IPS DF 6.9 (cell line): ENCODE data around the gene PSD4.
A peak's percentile ranks its signal among the peaks of the same experiment; 100 is the strongest.

ENCODE experiments used
- DNase-seq: peaks from one replicate; pipeline ENCODE4 v3.0.0-alpha.2; 2013; ENCODE audit warnings: low read depth, low spot score
- H3K27ac ChIP-seq: one replicate; pipeline ENCODE4 v1.5.1; 2013; ENCODE audit warnings: low read length, control low read depth
- H3K27me3 ChIP-seq: 2 replicates; pipeline ENCODE4 v1.6.1; 2013; ENCODE audit warnings: mild to moderate bottlenecking, low read length; ENCODE audit not compliant: control insufficient read depth, insufficient read depth
- H3K36me3 ChIP-seq: 2 replicates; pipeline ENCODE4 v1.6.1; 2013; ENCODE audit warnings: low read length; ENCODE audit not compliant: control insufficient read depth, insufficient read depth
- H3K4me1 ChIP-seq: 2 replicates; pipeline ENCODE4 v1.6.1; 2013; ENCODE audit warnings: low read length; ENCODE audit not compliant: control insufficient read depth, insufficient read depth
- H3K4me3 ChIP-seq: 2 replicates; pipeline ENCODE4 v1.5.1; 2013; ENCODE audit warnings: mild to moderate bottlenecking, low read length
- H3K9me3 ChIP-seq: 2 replicates; pipeline ENCODE4 v1.6.1; 2013; ENCODE audit warnings: low read length, inconsistent platforms; ENCODE audit not compliant: control insufficient read depth, insufficient read depth
- WGBS: extraction: QIAGEN DNeasy Blood & Tissue Kit; methylation state at CpG from one replicate; pipeline ENCODE4 v1.1.7; 2013; ENCODE audit warnings: mixed read lengths, missing lambda C conversion rate; ENCODE audit not compliant: insufficient read length, insufficient coverage; 5-methylcytosine and 5-hydroxymethylcytosine counted together

The PSD4 gene

DNA sequence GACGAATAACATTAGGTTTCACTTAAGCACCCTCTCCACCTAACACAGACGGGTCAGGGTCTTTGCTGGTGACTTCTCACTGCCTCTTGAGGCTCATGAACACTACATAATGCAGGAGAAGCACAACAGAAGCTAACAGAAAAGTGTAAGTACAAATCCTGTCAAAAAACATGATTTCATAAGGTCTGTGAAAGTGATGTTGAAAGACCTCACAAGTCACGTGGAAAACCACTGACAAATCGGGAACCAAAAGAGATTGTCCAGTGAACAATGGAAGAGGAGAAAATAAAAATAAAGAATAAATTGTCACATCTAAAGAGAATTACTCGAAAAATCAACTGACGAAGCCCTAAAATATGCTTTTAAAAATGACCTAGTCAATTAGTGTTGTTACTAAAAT is 14.0 kb downstream of the PSD4 start:
- no peaks in the 10 kb centered on the region for H3K4me1 ChIP-seq
- no peaks in the 10 kb centered on the region for H3K27me3 ChIP-seq
- no peak overlapping the region for H3K27ac ChIP-seq
- no peak for DNase-seq
- H3K4me3 ChIP-seq = no peak overlapping the region
- no peaks in the 10 kb centered on the region for H3K36me3 ChIP-seq
- H3K9me3 ChIP-seq = no peaks in the 10 kb centered on the region
- no CpG with 5 or more reads among the region's 6 CpGs for WGBS

DNA sequence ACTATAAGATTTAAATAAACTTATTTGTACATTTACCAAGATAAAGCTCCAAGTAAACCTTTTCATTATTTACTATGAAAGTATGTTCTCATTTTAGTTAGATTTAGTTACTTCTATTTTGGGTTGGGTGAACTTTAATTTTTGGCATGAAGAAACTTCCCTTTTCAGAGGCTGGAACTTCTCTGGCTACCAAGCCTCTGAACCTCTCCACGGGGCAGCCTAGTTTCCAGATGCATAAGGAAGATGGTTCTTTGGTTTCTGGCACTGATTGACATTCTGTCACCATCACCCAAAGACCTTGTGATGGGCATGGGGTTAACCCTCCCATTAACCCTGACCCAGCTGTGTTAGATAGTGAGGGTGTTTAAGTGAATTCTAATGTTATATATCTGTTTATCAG is 17.1 kb downstream of the PSD4 start:
- no peak for DNase-seq
- Histone ChIP-seq H3K4me1 (no peaks in the 10 kb centered on the region), H3K9me3 (no peaks in the 10 kb centered on the region), H3K27me3 (no peaks in the 10 kb centered on the region), H3K36me3 (no peaks in the 10 kb centered on the region), H3K27ac (no peak overlapping the region), H3K4me3 (no peak overlapping the region)
- WGBS = no CpG with 5 or more reads among the region's 1 CpG

DNA sequence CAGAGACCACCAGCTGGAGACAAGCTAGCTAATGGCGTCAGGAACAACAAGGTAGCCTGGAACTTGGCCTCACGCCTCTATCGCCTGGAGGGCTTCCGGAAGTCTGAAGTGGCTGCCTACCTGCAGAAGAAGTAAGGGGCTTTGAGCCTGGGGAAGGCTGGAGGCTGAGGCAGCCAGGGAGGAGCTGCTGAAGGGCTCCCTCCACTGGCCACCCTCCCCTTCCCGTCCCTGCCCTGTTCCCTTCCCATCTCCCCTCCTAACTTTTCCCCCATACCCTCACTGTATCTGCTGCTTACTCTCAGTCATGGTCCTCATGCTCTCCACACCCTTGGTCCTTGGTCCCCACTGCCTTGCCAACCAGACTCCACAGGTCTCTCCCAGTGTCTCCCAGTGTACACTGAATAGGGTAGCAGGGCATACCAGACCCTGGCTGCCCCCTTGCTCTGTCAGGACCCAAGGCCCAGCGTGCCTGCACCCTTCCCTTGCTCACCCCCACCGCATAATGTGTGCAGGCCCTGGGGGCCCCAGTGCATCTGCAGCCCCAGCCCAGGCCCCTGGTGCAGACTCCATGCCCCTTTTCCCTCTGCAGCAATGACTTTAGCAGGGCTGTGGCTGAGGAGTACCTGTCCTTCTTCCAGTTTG is 18.8 kb downstream of the PSD4 start:
- no CpG with 5 or more reads among the region's 7 CpGs for WGBS
- Histone ChIP-seq H3K27ac (no peak overlapping the region), H3K9me3 (no peaks in the 10 kb centered on the region), H3K27me3 (no peaks in the 10 kb centered on the region), H3K4me3 (no peak overlapping the region), H3K4me1 (no peaks in the 10 kb centered on the region), H3K36me3 (no peaks in the 10 kb centered on the region)
- no peak for DNase-seq

DNA sequence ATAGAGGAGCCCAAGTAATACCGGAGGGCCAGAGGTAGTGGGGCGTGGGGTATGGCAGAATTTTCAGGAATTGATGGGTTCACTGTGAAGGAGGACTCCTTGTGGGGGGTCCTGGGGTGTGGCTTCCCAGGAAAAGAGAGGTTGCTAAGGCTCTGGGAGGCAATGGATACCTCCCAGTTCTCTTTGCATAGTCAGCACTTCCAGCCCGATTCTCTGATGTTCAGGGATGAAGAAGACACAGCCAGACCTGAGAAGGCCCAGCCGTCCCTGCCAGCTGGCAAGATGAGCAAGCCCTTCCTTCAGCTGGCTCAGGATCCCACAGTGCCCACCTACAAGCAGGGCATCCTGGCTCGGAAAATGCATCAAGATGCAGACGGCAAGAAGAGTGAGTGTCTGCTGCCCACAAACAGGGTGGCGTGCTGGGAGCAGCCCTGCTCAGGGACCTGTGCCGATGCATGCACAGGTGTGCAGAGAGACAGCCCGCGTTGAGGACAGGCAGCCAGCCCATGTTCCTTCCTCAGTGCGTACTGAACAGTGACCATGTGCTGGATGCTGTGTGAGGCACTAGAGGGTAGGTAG is 22.2 kb downstream of the PSD4 start:
- Histone ChIP-seq H3K9me3 (no peaks in the 10 kb centered on the region), H3K4me1 (peaks cover 3% of the 10 kb centered on the region; the same call in 1 of the 2 replicates), H3K27me3 (no peaks in the 10 kb centered on the region), H3K27ac (no peak overlapping the region), H3K36me3 (no peaks in the 10 kb centered on the region), H3K4me3 (no peak overlapping the region)
- WGBS = no CpG with 5 or more reads among the region's 11 CpGs
- no peak for DNase-seq

DNA sequence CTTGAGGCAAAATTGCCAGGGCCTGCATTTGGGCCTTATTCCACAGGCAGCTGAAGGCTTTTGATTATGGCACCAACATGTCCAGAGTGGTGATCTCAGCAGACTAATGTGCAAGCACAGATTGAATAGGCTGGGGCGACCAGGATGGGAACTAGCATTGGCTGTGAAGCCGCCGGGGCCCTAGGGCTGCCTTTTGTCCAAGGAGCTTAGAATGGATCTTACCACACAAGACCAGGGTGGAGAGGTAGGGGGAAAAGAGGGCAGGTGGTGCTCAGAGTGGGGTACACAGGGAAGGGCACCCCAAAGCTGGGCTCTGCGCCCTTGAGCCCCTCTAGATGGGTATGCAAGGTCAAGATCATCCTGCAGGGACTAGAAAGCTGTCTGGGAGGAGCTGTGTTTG is 23.1 kb downstream of the PSD4 start:
- Histone ChIP-seq H3K36me3 (no peaks in the 10 kb centered on the region), H3K27me3 (no peaks in the 10 kb centered on the region), H3K4me1 (peaks cover 3% of the 10 kb centered on the region; the same call in 1 of the 2 replicates), H3K4me3 (no peak overlapping the region), H3K27ac (no peak overlapping the region), H3K9me3 (no peaks in the 10 kb centered on the region)
- no CpG with 5 or more reads among the region's 4 CpGs for WGBS
- DNase-seq = no peak

DNA sequence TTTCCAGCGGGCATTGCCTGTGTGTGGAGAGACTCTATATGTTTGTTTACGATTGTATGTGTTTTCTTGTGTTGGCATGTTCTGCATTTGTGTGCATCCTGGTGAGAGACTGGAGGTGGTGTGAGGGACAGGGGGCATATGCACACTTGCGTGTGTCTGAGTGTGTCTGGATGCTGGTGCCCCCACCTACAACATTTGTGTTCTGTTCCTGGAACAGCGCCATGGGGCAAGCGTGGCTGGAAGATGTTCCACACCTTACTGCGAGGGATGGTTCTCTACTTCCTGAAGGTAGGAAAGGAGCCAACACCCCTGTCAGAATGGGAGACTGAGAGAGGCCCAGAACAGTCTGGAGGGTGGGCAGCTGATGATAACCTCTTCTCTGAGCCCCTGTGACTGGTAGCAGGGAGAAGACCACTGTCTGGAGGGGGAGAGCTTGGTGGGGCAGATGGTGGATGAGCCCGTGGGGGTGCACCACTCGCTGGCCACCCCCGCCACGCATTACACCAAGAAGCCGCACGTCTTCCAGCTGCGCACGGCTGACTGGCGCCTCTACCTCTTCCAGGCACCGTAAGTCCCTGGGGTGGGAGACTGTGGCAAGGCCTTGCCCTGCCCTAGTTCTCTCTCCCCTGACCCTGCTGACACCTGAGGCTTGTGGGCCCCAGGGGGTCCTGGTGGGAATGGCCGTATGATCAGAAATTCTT is 23.7 kb downstream of the PSD4 start:
- no CpG with 5 or more reads among the region's 17 CpGs for WGBS
- Histone ChIP-seq H3K4me3 (no peak overlapping the region), H3K4me1 (peaks cover 3% of the 10 kb centered on the region; the same call in 1 of the 2 replicates), H3K9me3 (no peaks in the 10 kb centered on the region), H3K27ac (no peak overlapping the region), H3K27me3 (no peaks in the 10 kb centered on the region), H3K36me3 (no peaks in the 10 kb centered on the region)
- no peak for DNase-seq

DNA sequence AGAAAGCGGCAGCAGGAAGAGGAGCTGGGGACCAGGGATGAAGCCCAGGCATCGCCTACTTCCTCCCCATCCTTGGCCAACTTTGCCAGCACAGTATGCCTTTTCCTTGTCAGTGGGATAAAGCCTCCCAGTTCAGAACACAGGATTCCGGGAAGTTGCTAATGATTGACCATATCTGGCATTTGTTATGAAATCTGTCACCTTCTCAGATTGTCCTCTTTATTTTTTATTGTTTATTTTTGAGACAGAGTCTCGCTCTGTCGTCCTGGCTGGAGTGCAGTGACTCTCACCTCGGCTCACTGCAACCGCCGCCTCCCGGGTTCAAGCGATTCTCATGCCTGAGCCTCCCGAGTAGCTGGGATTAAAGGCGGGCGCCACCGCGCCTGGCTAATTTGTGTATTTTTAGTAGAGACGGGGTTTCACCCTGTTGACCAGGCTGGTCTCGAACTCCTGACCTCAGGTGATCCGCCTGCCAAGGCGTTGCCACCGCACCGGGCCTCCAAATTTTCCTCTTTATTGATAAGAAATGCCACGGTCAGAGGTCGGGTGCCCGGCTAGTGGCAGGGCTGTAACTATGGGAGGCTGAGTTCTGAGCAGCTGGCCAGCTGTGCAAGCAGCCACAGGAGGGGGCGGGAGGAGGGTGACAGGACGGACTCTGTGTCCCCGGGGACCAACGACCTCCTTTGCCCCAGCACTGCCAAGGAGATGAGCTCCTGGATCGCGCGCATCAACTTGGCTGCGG is 24.4 kb downstream of the PSD4 start:
- no peaks in the 10 kb centered on the region for H3K36me3 ChIP-seq
- H3K9me3 ChIP-seq = no peaks in the 10 kb centered on the region
- DNase-seq = no peak
- no CpG with 5 or more reads among the region's 32 CpGs for WGBS
- H3K27me3 ChIP-seq = no peaks in the 10 kb centered on the region
- no peak overlapping the region for H3K27ac ChIP-seq
- H3K4me1 ChIP-seq = peaks cover 3% of the 10 kb centered on the region; the same call in 1 of the 2 replicates
- H3K4me3 ChIP-seq = peak overlapping the region; percentile 57; the same call in 1 of the 2 replicates

DNA sequence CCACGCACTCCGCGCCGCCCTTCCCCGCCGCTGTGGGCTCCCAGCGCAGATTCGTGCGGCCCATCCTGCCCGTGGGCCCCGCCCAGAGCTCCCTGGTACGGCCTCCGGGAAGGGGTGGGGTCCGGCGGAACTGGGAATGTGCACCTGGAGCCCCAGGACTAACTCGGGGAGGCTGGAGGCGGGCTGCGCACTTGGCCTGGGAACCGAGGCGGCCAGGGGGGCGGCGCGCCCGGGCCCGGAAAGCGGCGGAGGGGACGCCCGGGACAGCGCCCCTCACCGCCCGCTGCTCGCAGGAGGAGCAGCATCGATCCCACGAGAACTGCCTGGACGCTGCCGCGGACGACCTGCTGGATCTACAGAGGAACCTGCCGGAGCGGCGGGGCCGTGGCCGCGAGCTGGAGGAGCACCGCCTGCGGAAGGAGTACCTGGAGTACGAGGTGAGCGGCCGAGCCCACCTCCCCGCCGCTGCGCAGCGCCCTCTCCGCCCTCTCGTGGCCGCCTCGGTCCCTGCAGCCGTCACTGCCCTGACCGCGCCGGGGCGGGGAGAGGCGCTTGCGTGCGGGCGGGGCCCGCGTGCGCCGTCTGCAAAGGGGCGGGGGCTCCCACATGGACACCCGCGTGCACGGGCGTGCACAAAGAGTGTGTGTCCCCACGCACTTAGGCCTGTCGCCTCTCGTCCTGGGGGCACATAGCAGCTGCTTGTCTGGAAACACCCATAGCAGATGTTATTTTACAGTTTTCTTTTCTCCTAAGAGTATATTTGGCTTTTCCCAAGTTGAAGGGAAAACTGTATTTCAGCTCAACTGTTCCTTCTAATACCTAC is 25.2 kb downstream of the PSD4 start:
- Histone ChIP-seq H3K27ac (no peak overlapping the region), H3K4me1 (peaks cover 3% of the 10 kb centered on the region; the same call in 1 of the 2 replicates), H3K9me3 (no peaks in the 10 kb centered on the region), H3K4me3 (peak overlapping the region; percentile 57; the same call in 1 of the 2 replicates), H3K36me3 (no peaks in the 10 kb centered on the region), H3K27me3 (no peaks in the 10 kb centered on the region)
- peak; percentile 33 for DNase-seq
- no CpG with 5 or more reads among the region's 79 CpGs for WGBS

DNA sequence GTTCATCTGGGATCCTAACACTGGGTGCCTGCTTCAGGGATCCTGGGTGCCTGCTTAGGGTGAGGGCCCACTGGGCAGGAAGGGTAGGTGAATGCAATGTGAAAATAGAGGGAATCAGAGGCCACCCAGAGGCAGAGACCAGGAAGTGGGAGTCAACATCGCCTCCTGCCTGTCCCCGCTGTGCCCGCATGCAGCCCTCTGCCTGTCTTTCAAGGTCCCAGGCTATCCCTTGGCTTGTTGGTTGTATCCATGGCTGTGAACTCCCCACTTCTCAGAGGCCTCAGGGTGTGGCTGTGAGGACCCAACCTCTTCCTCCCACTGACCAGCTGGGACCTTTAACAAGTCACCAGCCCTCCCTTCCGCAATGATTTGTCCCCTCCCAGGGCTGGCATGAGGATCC is 26.5 kb downstream of the PSD4 start:
- Histone ChIP-seq H3K27ac (no peak overlapping the region), H3K4me1 (peaks cover 3% of the 10 kb centered on the region; the same call in 1 of the 2 replicates), H3K4me3 (no peak overlapping the region), H3K36me3 (no peaks in the 10 kb centered on the region), H3K27me3 (no peaks in the 10 kb centered on the region), H3K9me3 (no peaks in the 10 kb centered on the region)
- WGBS = no CpG with 5 or more reads among the region's 4 CpGs
- no peak for DNase-seq
